NCI-H1048 (cell line): ENCODE measurements around the gene STAG1.
"Not testable (repeated sequence)": the region's sequence is repeated elsewhere in the genome, so short reads cannot be mapped to it uniquely, and the experiment has no call there.

ENCODE experiments used
- DNase-seq: peaks from one replicate; lab custom pipeline; 2025; lab: John Stamatoyannopoulos, UW

Gene STAG1

DNA sequence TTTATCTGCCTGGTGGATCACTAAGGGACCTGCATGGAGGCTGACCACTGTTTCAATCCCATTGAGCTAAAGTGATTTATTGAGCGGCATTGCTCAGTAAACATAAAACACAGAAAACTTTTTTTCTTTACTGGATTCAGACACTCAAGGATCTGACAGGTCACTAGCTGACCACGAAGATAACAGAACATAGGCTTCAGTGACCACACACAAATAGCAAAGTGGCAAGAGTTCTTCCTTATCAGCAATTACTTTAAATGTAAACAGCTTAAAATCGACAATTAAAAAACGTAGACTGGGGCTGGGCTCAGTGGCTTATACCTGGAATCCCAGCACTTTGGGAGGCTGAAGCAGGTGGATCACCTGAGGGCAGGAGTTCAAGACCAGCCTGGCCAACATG, 48.7 kb downstream of the STAG1 start:
- DNase-seq: no peak

DNA sequence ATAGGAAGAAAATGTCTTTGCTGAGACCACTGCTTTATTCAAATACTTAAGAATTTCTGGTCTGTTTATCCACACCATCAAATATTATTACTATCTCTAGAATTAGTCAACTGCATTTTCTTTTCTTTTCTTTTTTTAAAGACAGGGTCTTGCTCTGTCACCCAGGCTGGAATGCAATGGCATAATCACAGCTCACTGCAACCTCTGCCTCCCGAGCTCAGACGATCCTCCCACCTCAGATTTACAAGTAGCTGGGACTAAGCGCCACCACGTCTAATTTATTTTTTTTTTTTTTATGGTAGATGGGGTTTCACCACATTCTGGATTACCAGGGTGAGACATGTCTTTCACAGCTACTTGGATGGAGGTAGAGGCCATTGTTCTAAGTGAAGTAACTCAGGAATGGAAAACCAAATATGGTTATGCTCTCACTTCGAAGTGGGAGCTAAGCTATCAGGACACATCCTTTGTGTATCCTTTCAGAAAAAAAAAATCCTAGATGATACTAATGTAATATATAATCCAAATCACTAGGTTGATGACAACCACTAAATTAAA, 52.8 kb downstream of the STAG1 start:
- no peak for DNase-seq

DNA sequence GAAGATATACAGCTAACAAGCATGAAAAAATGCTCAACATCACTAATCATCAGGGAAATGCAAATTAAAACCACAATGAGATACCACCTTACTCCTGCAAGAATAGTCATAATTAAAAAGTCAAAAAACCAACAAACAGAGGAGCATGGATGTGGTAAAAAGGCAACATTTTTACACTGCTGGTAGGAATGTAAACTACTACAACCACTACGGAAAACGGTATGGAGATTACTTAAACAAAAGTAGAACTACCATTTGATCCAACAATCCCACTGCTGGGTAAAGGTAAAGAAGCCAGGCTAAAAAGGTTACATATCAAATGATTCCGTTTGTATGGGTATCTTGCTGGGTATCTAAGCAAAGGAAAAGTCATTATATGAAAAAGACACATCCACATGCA, 53.8 kb downstream of the STAG1 start:
- no peak for DNase-seq

DNA sequence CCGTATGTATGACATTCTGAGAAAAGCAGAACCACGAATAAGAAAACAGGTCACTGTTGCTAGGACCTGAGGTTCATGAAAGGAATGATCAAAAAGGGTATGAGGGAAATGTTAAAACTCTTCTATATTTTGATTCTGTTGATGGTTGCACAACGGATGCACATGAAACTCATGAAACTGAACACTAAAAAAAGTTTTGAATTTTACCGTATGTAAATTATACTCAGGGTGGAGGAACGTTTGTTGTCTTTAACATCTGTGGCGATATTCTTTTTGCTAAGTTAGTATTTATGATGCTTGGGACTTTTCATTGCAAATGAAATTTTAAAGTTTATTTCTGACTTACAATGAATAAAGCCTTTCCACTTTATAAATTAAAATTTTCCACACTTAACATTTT, 55.4 kb downstream of the STAG1 start:
- no peak for DNase-seq

DNA sequence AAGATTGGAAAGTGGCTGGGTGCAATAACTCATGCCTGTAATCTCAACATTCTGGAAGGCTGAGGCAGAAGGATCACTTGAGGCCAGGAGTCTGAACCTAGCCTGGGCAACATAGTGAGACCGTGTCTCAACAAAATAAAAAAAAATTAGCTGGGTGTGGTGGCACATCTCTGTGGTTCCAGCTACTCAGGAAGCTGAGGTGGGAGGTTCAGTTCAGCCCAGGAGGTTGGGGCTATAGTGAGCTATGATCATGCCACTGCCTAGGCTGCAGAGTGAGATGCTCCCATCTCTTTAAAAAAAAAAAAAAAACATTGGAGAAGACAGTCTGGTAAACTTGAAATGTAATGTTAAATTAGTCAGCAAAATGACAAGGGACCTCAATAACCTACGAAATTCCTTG, 57.9 kb downstream of the STAG1 start:
- DNase-seq: no peak

DNA sequence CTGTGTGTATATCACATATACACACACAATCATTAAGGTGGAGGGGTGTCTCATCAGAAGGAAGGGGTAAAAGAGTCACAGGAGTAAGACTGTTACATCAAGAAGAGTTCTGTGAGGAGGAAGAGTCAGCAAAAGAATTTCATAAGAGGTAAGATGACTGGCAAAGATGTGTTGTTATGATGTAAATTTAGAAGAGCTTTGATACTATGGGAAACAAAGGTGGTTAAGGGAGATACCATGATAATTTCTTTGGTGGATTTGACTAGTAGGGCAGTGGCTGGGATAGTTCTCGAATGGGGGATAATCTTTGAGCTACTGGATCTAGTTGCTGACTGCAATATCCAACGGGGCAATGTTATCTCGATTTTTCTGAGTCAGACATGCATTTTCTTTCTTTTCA, 61.6 kb downstream of the STAG1 start:
- DNase-seq: no peak

DNA sequence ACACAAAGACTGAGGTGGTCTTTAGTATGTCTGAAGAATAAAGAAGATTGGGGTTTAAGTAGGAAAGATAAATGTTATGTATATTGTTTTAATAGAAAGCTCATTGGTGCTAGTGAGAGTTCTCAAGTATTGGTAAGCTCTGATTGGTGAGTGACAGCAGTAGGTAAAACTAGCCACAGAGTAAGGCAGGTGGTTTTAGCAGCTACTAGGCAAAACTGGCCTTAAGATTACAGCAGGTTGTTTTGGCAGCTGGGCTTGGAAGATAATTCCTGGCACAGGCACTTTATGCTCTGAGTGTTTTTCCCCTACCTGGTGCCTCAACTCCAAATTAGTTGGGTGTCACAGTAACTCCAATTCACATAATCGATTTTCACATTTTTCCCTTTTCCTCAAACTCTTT, 66.3 kb downstream of the STAG1 start:
- no peak for DNase-seq

DNA sequence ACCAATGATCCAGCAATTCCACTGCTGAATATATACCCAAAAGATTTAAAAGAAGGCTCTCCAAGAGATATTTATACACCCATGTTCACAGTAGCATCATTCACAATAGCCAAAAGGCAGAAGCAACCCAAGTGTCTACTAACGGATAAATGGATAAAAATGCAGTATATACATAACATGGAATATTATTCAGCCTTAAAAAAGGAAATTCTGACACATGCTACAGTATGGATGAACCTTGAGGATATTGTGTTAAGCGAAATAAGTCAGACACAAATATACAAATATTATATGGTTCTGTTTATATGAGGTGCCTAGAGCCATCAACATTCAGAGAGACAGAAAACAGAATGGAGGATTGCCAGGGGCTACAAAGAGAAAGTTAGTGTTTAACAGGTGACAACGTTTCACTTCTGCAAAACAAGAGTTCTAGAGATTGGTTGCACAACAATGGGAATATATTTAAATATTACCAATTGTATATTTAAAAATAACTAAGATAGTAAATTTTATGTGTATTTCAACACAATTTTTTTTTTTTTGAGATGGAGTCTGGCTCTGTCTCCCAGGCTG, 69.4 kb downstream of the STAG1 start:
- DNase-seq: no peak

DNA sequence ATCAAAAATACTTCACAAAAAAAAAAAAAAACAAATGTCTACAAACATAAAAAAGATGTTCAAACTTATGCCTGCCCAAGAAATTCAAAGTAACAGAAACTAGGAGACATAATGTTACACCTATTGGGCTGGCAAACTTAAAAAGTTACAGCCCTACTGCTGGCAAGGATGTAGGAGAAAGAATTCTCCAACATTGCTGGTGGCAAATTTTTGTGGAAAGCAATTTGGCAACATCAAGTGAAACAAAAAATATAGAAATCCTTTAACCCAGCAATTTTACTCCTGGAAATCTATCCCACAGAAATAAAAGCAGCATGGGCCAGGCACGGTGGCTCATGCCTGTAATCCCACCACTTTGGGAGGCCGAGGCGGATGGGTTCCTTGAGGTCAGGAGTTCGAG, 73.2 kb downstream of the STAG1 start:
- DNase-seq: no peak

DNA sequence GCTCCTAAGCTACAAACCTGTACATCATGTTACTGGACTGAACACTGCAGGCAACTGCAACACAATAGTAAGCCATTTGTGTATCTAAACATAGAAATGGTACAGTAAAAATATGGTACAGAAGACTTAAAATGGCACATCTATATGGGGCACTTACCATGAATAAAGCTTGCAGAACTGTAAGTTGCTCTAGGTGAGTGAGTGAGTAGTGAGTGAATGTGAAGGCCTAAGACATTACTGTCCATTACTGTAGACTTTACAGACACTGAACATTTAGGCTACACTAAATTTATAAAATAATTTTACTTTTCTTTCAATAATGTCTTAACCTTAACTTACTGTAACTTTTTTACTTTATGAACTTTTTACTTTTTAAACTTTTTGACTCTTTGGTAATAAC, 76.2 kb downstream of the STAG1 start:
- no peak for DNase-seq

DNA sequence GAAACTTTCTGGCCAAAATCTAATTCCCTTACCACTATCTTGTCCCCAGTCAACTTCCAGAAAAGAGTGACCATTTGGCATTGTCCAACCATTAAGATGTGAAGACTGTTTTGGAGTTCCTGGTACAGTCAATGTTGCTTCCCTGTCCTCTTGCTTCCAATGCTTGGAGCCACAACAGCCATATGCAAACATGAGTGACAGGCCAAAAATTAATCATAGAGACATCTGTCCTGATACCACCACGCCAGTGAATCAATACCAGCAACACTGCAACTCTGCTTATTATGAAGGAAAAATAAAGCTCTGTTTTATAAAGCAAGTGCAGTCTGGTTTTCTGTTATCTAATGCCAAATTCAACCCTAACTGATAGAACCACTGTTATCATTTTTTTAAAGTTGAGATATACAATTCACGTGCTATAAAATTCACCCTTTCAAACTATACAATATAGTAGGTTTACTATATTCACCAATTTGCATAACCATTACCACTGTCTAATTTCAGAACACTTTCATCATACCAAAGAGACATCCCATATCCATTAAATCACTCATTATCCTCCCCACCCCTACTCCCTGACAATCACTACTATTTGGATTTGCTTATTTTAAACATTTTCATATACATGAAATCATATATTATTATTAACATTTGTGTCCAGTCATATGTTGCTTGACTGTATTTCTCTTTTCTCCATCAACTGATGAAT, 76.9 kb downstream of the STAG1 start:
- no peak for DNase-seq

DNA sequence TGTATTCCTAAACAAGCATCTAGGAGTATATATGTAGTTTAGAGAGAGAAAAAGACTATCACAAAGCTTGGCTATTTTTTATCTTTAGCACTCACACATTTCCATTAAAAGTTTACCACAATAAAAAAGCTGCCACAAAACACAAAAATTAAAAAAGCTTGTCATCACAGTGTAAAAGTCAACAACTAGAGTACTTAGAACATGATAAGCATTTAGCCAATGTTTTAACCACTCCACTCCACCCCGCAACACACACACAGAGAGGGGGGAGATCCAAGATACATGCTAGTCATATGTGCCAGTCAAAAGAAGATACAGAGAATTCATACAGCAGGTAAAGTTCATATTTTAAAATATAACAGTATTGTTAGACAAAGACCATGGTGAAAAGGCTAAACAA, 79.7 kb downstream of the STAG1 start:
- DNase-seq: no peak

DNA sequence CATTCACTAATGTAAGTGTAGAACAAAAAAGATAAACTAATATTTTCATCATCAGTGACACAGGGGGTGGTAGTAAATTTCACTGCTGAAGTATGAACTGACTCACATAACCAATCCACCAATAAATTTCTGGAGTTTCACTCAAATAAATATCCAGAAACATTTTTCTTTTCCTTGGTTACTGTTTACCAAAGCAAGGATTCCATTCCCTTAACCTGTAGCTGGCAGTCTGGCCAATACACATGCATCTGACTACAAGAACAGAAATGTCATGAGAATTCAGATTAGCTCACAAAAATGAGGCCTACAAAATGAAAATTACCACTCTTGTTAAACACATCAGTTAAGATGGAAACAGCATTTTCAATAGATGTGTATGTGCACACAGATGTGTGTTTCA, 80.3 kb downstream of the STAG1 start:
- DNase-seq: no peak

DNA sequence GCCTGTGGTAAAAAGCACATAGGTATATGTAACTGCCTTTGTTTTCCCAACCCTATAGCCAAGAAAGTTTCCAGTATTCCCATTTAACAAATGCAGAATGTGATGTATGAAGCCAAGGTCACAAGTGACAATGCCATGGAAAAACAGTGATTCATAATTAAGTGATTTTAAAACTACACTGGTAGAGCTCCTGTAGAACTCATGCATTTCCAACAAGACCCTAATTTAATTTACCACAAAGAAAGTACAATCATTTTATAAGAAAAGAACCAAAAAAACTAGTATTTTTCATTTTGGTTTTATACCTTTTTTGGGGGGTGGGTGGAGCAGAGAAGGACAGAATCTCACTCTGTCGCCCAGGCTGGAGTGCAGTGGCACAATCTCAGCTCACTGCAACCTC, 82.0 kb downstream of the STAG1 start:
- no peak for DNase-seq

DNA sequence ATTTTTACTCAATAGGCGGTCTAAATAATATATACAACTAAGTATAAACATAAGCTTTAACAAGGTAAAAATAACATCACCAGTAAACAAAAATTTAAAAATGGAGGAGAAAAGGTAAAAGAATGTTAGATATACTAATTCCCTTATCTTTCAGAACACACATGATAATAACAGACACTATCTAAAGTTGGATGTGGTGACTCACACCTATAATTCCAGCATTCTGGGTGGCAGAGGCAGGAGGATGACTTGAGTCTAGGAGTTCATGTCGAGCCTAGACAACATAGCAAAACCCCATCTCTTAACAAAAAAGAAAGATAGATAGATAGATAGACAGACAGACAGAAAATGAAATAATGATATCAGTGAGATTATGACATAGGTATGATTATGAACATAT, 85.1 kb downstream of the STAG1 start:
- no peak for DNase-seq

DNA sequence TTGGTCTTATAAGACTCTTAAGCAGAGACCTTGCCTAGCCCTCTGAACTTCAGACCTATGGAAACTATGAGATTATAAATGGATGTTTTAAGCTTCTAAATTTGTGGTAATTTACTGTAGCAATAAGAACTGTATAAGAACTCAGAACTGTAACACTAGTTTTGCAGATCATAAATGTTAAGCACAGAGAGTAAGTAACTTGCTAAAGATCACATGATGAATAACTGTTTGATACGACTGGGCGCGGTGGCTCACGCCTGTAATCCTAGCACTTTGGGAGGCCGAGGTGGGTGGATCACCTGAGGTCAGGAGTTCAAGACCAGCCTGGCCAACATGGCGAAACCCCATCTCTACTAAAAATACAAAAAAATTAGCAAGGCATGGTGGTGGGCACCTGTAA, 85.9 kb downstream of the STAG1 start:
- not testable (repeated sequence) for DNase-seq

DNA sequence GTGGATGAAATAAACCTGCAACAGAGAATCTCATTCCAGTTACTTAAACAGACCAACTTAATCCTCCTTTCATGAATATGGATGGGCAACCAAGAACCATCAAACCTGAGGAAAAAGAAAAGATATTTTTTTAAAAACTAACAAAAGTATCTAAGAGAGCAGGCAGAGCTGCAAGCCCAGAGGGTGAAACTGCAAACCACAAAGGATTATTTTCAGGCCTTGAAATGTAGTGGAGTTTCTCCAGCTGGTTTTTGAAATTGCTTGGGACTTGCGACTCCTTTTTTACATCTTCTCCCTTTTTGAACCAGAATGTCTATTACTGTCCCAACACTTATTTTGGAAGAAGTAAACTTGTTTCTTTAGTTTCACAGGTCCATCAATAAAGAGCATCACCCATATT, 87.4 kb downstream of the STAG1 start:
- DNase-seq: no peak

DNA sequence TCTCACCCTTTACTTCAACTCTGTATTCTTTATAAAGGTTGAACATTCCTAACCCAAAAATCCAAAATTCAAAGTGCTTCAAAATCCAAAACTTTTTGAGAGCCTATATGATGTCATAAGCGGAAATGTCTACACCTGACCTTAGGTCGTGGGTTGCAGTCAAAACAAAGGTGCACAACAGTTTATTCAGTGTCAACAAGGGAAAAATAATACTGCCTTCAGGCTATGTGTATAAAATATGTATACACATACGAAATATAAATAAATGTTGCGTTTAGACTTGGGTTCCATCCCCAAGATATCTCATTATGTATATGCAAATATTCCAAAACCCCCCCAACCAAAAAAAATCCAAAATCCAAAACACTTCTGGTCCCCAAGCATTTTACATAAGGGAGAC, 90.9 kb downstream of the STAG1 start:
- no peak for DNase-seq

DNA sequence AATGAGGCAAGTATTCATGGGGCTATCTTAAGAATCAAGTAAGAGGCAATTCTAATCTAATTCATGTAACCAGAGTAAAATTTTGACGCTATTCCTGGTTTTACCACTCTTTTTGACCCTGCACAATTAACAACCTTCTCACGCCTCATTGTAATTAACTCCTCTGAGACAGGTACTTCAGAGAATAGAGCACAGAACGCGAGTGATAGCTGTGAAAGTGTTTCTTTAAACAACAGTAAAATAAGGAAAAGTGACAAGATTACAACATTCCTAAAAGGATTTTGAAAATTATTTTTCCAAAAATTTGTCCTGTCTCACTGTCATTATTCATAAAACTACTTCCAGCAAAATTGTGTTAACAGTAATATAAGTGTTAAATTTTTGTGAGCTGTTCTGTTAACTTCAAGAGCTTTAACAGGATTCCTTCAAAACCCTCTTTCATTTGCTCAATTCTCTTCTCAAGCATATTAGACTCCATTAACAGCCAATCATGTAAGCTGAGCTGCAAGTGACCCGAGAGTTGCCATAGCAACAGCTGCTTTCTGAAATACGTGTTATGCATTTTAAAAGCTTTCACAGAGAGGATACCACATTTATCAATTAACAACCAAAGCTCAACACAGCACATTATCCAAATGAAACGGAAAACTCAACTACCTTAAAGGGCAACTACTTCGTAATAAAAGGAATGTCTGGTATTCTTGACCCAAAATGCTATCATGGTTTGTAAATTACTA, 93.1 kb downstream of the STAG1 start:
- DNase-seq: no peak

DNA sequence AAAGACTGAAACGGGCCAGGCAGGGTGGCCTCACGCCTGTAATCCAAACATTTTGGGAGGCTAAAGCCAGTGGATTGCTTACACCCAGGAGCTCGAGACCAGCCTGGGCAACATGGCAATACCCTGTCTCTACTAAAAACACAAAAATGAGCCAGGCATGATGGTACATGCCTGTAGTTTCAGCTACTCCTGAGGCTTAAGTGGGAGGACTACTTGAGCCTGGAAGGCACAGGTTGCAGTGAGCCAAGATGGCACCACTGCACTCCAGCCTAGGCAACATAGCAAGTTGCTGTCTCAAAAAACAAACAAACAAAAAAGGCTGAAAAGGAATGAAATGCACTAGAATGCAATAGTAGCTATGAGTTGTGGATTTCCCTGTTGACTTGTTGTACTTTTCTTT, 94.7 kb downstream of the STAG1 start:
- no peak for DNase-seq

DNA sequence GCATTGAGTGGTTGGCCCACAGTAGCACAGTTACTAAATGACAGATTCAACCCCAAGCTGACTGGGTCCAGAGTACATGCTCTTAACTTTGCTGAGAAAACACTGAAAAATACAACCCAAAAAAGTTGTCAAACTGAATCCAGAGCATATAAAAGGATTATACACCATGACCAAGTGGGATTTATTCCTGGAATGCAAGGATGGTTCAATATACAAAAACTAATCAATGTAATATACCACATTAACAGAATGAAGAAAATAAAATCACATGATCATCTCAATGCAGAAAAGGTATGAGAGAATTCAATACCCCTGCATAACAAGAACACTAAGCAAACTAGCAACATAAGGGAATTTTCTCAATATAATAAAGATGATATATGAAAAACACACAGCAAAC, 98.5 kb downstream of the STAG1 start:
- DNase-seq: no peak

DNA sequence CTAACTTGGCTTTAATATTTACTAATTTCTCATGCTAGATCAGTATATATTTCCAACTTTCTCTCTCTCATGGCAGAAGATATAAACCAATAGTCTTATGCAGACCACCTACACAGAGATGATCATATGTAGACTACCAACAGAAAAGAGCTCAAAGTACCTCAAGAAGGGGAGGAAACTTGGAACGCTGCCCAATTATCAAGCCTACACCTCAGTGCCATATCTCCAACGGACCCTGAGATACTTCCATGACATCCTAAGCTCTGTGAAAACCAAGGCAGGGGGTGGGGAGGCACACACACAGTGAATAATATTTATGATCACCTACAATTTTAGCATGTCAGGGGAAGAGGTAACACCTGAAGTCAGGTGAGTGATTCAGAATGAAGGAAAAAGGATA, 100.6 kb downstream of the STAG1 start:
- no peak for DNase-seq

DNA sequence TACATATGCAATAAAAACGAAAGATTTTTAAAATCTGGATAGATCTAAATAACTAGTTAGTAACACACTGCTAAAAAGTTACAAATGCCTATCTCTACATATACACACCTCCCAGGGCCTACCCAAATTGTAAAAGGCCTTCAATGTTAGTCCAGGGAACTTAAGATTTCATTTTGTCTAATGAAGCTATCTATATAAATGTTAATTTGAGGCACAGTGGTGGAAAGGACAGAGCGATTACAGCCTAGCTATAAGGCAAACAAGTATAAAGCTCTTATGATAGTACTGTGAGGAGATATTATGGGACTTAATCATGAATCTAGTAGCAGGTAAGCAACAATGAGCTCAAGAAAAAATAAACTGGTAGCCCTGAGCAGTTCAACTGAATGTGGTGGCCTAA, 101.7 kb downstream of the STAG1 start:
- DNase-seq: no peak
